Neuronal stem cell (in vitro differentiated cells): ENCODE measurements around the gene CAMK4.

ENCODE experiments used
- DNase-seq: peaks from one replicate; pipeline ENCODE4 v3.0.0-alpha.2; 2013; ENCODE audit warnings: low spot score
- H2AFZ ChIP-seq: one replicate; pipeline ENCODE4 v1.6.1; 2013; ENCODE audit warnings: mild to moderate bottlenecking, low read length, inconsistent platforms
- H2AK5ac ChIP-seq: 2 replicates; pipeline ENCODE4 v1.6.1; 2013; ENCODE audit warnings: low read depth, mild to moderate bottlenecking, inconsistent platforms, low read length, moderate library complexity, mixed read lengths
- H2BK120ac ChIP-seq: 2 replicates; pipeline ENCODE4 v1.6.1; 2013; ENCODE audit warnings: low read depth, mild to moderate bottlenecking, inconsistent platforms, low read length, moderate library complexity, mixed read lengths
- H2BK12ac ChIP-seq: one replicate; pipeline ENCODE4 v1.6.1; 2013; ENCODE audit warnings: low read length, inconsistent platforms
- H2BK15ac ChIP-seq: 2 replicates; pipeline ENCODE4 v1.6.1; 2013; ENCODE audit warnings: mild to moderate bottlenecking, low read length, inconsistent platforms, mixed read lengths
- H2BK5ac ChIP-seq: one replicate; pipeline ENCODE4 v1.6.1; 2013; ENCODE audit warnings: inconsistent platforms, mild to moderate bottlenecking, low read length, moderate library complexity
- H3K14ac ChIP-seq: one replicate; pipeline ENCODE4 v1.6.1; 2013; ENCODE audit warnings: low read length, inconsistent platforms
- H3K18ac ChIP-seq: 2 replicates; pipeline ENCODE4 v1.6.1; 2013; ENCODE audit warnings: low read length, inconsistent platforms
- H3K23ac ChIP-seq: 2 replicates; pipeline ENCODE4 v1.6.1; 2013; ENCODE audit warnings: low read depth, mild to moderate bottlenecking, mixed read lengths, low read length, inconsistent platforms; ENCODE audit not compliant: poor library complexity
- H3K27ac ChIP-seq: replicated peaks from 3 replicates; pipeline ENCODE4 v1.5.1; 2013; ENCODE audit warnings: low read length, inconsistent platforms
- H3K27me3 ChIP-seq, 3 experiments: 2 replicates each; pipeline ENCODE4 v1.6.1; 2013; ENCODE audit warnings: low read length in 3 of 3, mild to moderate bottlenecking in 2 of 3, inconsistent platforms in 1 of 3, low read depth in 1 of 3, mixed read lengths in 1 of 3, moderate library complexity in 1 of 3; ENCODE audit not compliant: control insufficient read depth in 3 of 3, insufficient read depth in 3 of 3
- H3K36me3 ChIP-seq, 2 donors: replicated peaks in 1 of 2; 2 replicates each; pipeline ENCODE4 v1.6.1; 2013; ENCODE audit warnings: low read length in 2 of 2; ENCODE audit not compliant: control insufficient read depth in 2 of 2, insufficient read depth in 2 of 2
- H3K4ac ChIP-seq: 2 replicates; pipeline ENCODE4 v1.6.1; 2013; ENCODE audit warnings: inconsistent platforms, mild to moderate bottlenecking, low read length, moderate library complexity
- H3K4me1 ChIP-seq, 2 donors: 1 replicate in 1 of 2; 2 replicates in 1 of 2; pipeline ENCODE4 v1.6.1; 2013; ENCODE audit warnings: low read length in 2 of 2, low read depth in 1 of 2; ENCODE audit not compliant: control insufficient read depth in 2 of 2, insufficient read depth in 1 of 2
- H3K4me2 ChIP-seq: one replicate; pipeline ENCODE4 v1.6.1; 2013; ENCODE audit warnings: mild to moderate bottlenecking, low read length, inconsistent platforms; ENCODE audit not compliant: insufficient read depth, poor library complexity, severe bottlenecking
- H3K4me3 ChIP-seq, 2 donors: 2 replicates each; pipeline ENCODE4 v1.5.1; 2013; ENCODE audit warnings: low read length in 2 of 2, mild to moderate bottlenecking in 2 of 2, inconsistent platforms in 1 of 2, moderate library complexity in 1 of 2
- H3K79me1 ChIP-seq: one replicate; pipeline ENCODE4 v1.6.1; 2013; ENCODE audit warnings: low read depth, mild to moderate bottlenecking, inconsistent platforms, low read length, moderate library complexity
- H3K9ac ChIP-seq: one replicate; pipeline ENCODE4 v1.6.1; 2013; ENCODE audit warnings: mild to moderate bottlenecking, low read depth, low read length, inconsistent platforms; ENCODE audit not compliant: poor library complexity
- H3K9me3 ChIP-seq, 2 donors: replicated peaks in 1 of 2; 2 replicates each; pipeline versions ENCODE3 to v1.6.1; 2013; ENCODE audit warnings: low read length in 2 of 2, mild to moderate bottlenecking in 2 of 2, inconsistent platforms in 1 of 2, low read depth in 1 of 2, mixed read lengths in 1 of 2, moderate library complexity in 1 of 2; ENCODE audit not compliant: control insufficient read depth in 2 of 2, insufficient read depth in 1 of 2
- H4K8ac ChIP-seq: one replicate; pipeline ENCODE4 v1.6.1; 2013; ENCODE audit warnings: low read depth, mild to moderate bottlenecking, inconsistent platforms, low read length, moderate library complexity
- H4K91ac ChIP-seq: one replicate; pipeline ENCODE4 v1.6.1; 2013; ENCODE audit warnings: low read length, low read depth, mild to moderate bottlenecking, inconsistent platforms; ENCODE audit not compliant: poor library complexity
- WGBS, 2 donors: extraction: QIAGEN DNeasy Blood & Tissue Kit; methylation state at CpG; one replicate each; pipeline ENCODE4 v1.1.7; 2013; ENCODE audit warnings: missing lambda C conversion rate in 2 of 2, mixed read lengths in 1 of 2; ENCODE audit not compliant: insufficient read length in 2 of 2, insufficient replicate concordance in 1 of 2; ENCODE audit errors: extremely low coverage in 2 of 2; 5-methylcytosine and 5-hydroxymethylcytosine counted together

The CAMK4 gene

DNA sequence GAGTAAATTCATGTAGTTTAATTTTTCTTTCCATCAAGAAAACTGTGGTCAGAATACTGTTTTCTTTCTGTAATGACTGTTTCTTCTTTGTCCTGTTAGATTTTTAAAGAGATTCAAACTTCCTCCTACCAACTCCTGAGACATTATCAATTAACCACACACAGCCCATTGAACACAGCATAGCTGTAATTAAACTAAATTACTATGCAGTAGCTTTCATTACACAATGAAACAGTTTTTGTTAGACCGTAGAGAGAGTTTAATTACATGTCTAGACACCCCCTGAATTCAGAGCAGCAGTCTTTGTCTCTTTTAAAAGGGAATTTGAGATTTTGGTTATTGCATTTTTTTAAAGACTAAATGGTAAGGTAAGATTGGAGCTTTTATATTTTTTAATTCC, 210.6 kb downstream of the CAMK4 start:
- no peak overlapping the region for H2BK15ac ChIP-seq

DNA sequence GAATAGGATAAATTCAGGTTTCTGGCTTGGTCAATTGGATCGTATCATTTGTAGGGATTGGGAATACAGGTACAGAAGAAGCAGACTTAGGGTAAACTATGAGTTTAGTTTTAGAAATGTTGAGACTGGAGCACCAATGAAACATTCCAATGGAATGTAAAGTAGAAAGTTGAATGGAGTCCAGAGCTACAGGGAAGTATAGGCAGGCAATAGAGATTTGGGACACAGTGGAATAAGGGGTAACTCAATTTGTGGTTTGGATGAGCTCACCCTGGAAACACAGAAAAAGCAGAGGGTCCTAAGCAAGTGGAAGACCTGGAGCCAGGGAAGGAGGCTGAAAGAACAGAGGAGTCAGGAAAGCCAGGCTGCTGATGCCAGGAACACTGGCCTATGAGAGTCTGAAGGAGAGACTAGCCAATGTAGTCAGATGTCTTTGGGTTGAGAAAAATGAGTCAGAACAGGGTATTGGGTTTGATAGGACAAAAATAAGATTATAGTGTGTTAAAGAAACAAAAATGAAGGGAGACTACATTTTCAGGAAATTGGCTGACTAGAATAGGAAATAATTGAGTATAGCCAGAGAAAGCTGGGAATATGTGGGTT, 215.4 kb downstream of the CAMK4 start:
- no CpG with 5 or more reads among the region's 1 CpG for WGBS, 2 donors
- Histone ChIP-seq H4K8ac (no peak overlapping the region), H4K91ac (no peak overlapping the region), H3K4me2 (no peak overlapping the region), H3K23ac (no peak overlapping the region), H2BK120ac (no peak overlapping the region), H2AFZ (no peak overlapping the region), H3K9me3 (no peaks in the 10 kb centered on the region), H2BK15ac (no peak overlapping the region), H3K27me3 (no peaks in the 10 kb centered on the region), H2BK12ac (no peak overlapping the region), H2AK5ac (no peak overlapping the region), H3K27ac (no peak overlapping the region), H3K4me3 (no peak overlapping the region), H3K4ac (no peak overlapping the region), H3K4me1 (peaks cover 0 to 3% of the 10 kb centered on the region in 2 donors), H3K18ac (no peak overlapping the region), H3K36me3 (no peaks in the 10 kb centered on the region), H2BK5ac (no peak overlapping the region), H3K79me1 (no peaks in the 10 kb centered on the region), H3K14ac (no peak overlapping the region), H3K9ac (no peak overlapping the region)
- no peak for DNase-seq

More for the DNA sequence above, 210.6 kb downstream of the CAMK4 start:
- Histone ChIP-seq H3K14ac (no peak overlapping the region), H3K9me3 (no peaks in the 10 kb centered on the region), H4K91ac (no peak overlapping the region), H3K27ac (no peak overlapping the region), H2BK5ac (no peak overlapping the region), H3K79me1 (no peaks in the 10 kb centered on the region), H2AFZ (no peak overlapping the region), H3K4me3 (no peak overlapping the region), H2BK120ac (no peak overlapping the region), H2AK5ac (no peak overlapping the region), H3K23ac (no peak overlapping the region), H4K8ac (no peak overlapping the region), H3K18ac (no peak overlapping the region), H2BK12ac (no peak overlapping the region), H3K27me3 (no peaks in the 10 kb centered on the region), H3K36me3 (no peaks in the 10 kb centered on the region), H3K4ac (no peak overlapping the region), H3K9ac (no peak overlapping the region), H3K4me2 (no peak overlapping the region), H3K4me1 (peaks cover 0 to 3% of the 10 kb centered on the region in 2 donors)
- DNase-seq, result no peak
- WGBS, 2 donors, result no CpG with 5 or more reads among the region's 1 CpG

DNA sequence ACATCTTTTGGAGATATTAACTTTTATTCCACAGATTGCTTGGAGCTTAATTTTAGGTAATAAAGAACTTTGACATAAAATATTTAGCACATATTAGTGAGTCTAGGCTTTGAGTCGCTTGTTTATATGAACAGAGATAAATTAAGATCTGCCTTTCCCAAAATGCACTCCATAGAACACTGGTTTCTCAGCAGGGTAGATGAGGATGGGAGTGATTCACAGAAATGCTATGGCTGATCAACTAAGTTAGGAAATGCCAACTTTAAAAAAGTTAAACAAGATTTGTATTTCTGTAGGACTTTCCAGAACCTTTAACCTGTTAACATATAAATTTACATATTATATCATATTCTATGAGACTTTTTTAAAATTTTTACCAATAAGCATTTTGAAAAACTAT, 222.9 kb downstream of the CAMK4 start:
- no peak overlapping the region for H3K4me2 ChIP-seq
- no peaks in the 10 kb centered on the region for H3K79me1 ChIP-seq
- no peaks in the 10 kb centered on the region for H3K9me3 ChIP-seq
- H2AFZ ChIP-seq, result no peak overlapping the region
- no peak overlapping the region for H4K91ac ChIP-seq
- no peak overlapping the region for H3K9ac ChIP-seq
- peaks cover 0 to 3% of the 10 kb centered on the region in 2 donors for H3K4me1 ChIP-seq
- H3K27me3 ChIP-seq, result no peaks in the 10 kb centered on the region
- no peak overlapping the region for H3K23ac ChIP-seq
- no peak overlapping the region for H2BK15ac ChIP-seq
- no peak for DNase-seq
- H2AK5ac ChIP-seq, result no peak overlapping the region
- no peak overlapping the region for H2BK5ac ChIP-seq
- H2BK120ac ChIP-seq, result no peak overlapping the region
- no peak overlapping the region for H3K4ac ChIP-seq
- H3K4me3 ChIP-seq, result no peak overlapping the region
- H3K18ac ChIP-seq, result no peak overlapping the region
- no CpG with 5 or more reads among the region's 1 CpG for whole genome bisulfite sequencing, 2 donors
- no peak overlapping the region for H4K8ac ChIP-seq
- no peak overlapping the region for H3K14ac ChIP-seq
- H2BK12ac ChIP-seq, result no peak overlapping the region
- no peak overlapping the region for H3K27ac ChIP-seq
- no peaks in the 10 kb centered on the region for H3K36me3 ChIP-seq

DNA sequence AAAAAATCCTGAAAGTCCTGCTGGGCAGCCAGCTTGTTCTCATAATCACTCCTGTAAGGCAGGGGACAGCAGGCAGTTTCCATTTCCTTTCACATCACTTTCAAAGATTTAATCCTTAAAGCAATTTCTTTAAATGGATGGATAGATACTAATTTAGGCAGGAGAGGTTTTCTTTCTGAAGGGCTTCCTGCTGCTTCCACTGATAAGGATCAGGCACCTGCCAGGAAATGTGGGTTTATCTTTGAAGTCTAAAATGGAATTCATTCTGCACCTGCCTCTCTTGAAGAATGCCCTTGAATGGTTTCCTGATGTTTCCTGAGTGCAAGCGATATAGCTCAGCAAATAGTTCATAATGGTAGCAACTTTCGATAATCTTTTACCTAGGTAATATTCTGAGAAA, 223.6 kb downstream of the CAMK4 start:
- H3K4me2 ChIP-seq, result no peak overlapping the region
- no peak overlapping the region for H4K8ac ChIP-seq
- H3K23ac ChIP-seq, result no peak overlapping the region
- no CpG with 5 or more reads among the region's 2 CpGs for WGBS, 2 donors
- H3K14ac ChIP-seq, result no peak overlapping the region
- H2BK15ac ChIP-seq, result no peak overlapping the region
- H3K4me1 ChIP-seq, result peaks cover 0 to 3% of the 10 kb centered on the region in 2 donors
- H3K27me3 ChIP-seq, result no peaks in the 10 kb centered on the region
- H3K9me3 ChIP-seq, result no peaks in the 10 kb centered on the region
- no peaks in the 10 kb centered on the region for H3K79me1 ChIP-seq
- H2BK12ac ChIP-seq, result no peak overlapping the region
- no peak overlapping the region for H4K91ac ChIP-seq
- no peak overlapping the region for H3K9ac ChIP-seq
- H2BK120ac ChIP-seq, result no peak overlapping the region
- peak; percentile 6 for DNase-seq
- no peaks in the 10 kb centered on the region for H3K36me3 ChIP-seq
- H3K27ac ChIP-seq, result peak overlapping the region; percentile 66
- H3K4ac ChIP-seq, result no peak overlapping the region
- H3K4me3 ChIP-seq, result no peak overlapping the region
- no peak overlapping the region for H2AK5ac ChIP-seq
- H3K18ac ChIP-seq, result no peak overlapping the region
- no peak overlapping the region for H2AFZ ChIP-seq
- no peak overlapping the region for H2BK5ac ChIP-seq
